ENCODE data around the gene ART4. TPM values are rescaled to one million over a fixed set of nuclear protein-coding genes. Genes with fewer than 3 reads are reported as not detected.

Gene ART4
- total and polyA plus RNA-seq, 4 donors, result 10.5 to 40.7 (median 22.2) TPM

DNA sequence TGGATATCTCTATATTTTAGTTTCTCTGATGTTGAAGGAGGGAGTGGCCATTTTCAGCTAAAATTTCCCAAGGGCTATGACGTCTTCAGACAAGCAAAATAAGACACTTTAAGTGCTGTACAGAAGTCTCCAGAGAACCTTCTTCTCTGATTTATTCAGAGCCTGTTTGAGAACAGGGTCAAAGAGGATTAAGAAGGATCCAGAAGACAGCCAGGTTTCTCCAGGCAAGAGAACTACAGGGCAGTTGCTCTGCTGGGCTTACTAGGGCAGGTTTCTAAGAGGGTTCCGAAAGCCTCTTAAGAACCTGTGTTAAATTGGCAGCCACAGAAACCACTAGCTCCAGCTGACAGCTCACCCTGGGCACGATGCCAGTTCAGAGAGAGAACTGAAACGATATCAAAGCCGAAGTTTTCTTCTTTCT lies 41.1 kb upstream of the ART4 start:
- H3K27ac ChIP-seq (ENCODE audit: low read depth in 1 of 2, low read length in 2 of 2), result no peak overlapping the region
- peaks cover 0 to 3% (median under 1%) of the 10 kb centered on the region in 4 donors for H3K4me1 ChIP-seq (ENCODE audit: control insufficient read depth in 4 of 4, insufficient read depth in 4 of 4, low read length in 3 of 4)
- no peaks in the 10 kb centered on the region for H3K9me3 ChIP-seq (ENCODE audit: control insufficient read depth in 4 of 4, low read length in 3 of 4)
- H3K4me3 ChIP-seq (ENCODE audit: low read depth in 1 of 3, low read length in 3 of 3), result no peak overlapping the region
- no peak for TF ChIP-seq HNF4A (conservative IDR thresholded peaks at IDR 0.05)
- no peak for TF ChIP-seq HNF4G (IDR thresholded peaks at IDR 0.05)
- TF ChIP-seq RAD21 (IDR thresholded peaks at IDR 0.05), result no peak
- no peak for TF ChIP-seq RXRA (IDR thresholded peaks at IDR 0.05)
- TF ChIP-seq FOXA2 (IDR thresholded peaks at IDR 0.05), result no peak
- TF ChIP-seq MAX (IDR thresholded peaks at IDR 0.05), result no peak
- no peak for TF ChIP-seq SP1 (IDR thresholded peaks at IDR 0.05)
- peak; percentile 22 for TF ChIP-seq YY1 (IDR thresholded peaks at IDR 0.05)
- WGBS, result 6% methylated on average over 5 of the region's 5 CpGs
- DNase-seq (ENCODE audit: low spot score), result peak; percentile 54
- no peaks in the 10 kb centered on the region for H3K36me3 ChIP-seq (ENCODE audit: control insufficient read depth in 4 of 4, insufficient read depth in 3 of 4, low read depth in 1 of 4, low read length in 3 of 4)
- H3K27me3 ChIP-seq (ENCODE audit: control insufficient read depth in 4 of 4, insufficient read depth in 4 of 4, low read length in 3 of 4), result no peaks in the 10 kb centered on the region
- H3K9ac ChIP-seq (ENCODE audit: low read depth in 1 of 2, low read length in 2 of 2), result peak overlapping the region in 1 of 2 donors; percentile 33

- DNase-seq (ENCODE audit: low spot score), result no peak
Measured at GRCh38 chr12:14883686-14884085, 40.4 kb upstream of the ART4 start.

More at GRCh38 chr12:14883686-14884085, 40.4 kb upstream of the ART4 start:
- peaks cover 0 to 3% (median under 1%) of the 10 kb centered on the region in 4 donors for H3K4me1 ChIP-seq (ENCODE audit: control insufficient read depth in 4 of 4, insufficient read depth in 4 of 4, low read length in 3 of 4)
- no peak overlapping the region for H3K9ac ChIP-seq (ENCODE audit: low read depth in 1 of 2, low read length in 2 of 2)
- H3K36me3 ChIP-seq (ENCODE audit: control insufficient read depth in 4 of 4, insufficient read depth in 3 of 4, low read depth in 1 of 4, low read length in 3 of 4), result no peaks in the 10 kb centered on the region
- H3K27me3 ChIP-seq (ENCODE audit: control insufficient read depth in 4 of 4, insufficient read depth in 4 of 4, low read length in 3 of 4), result no peaks in the 10 kb centered on the region
- no peak overlapping the region for H3K27ac ChIP-seq (ENCODE audit: low read depth in 1 of 2, low read length in 2 of 2)
- no peaks in the 10 kb centered on the region for H3K9me3 ChIP-seq (ENCODE audit: control insufficient read depth in 4 of 4, low read length in 3 of 4)
- WGBS, result 91% methylated on average over 10 of the region's 10 CpGs
- TF ChIP-seq FOXA2 (IDR thresholded peaks at IDR 0.05) (no peak), ZBTB33 (IDR thresholded peaks at IDR 0.05) (no peak), FOXA1 (IDR thresholded peaks at IDR 0.05) (no peak), RAD21 (IDR thresholded peaks at IDR 0.05) (no peak), RXRA (IDR thresholded peaks at IDR 0.05) (no peak), HNF4G (IDR thresholded peaks at IDR 0.05) (no peak), GABPA (IDR thresholded peaks at IDR 0.05 in 1 of 2, conservative IDR thresholded peaks at IDR 0.05 in 1 of 2) (no peak), TAF1 (conservative IDR thresholded peaks at IDR 0.05) (no peak), HNF4A (conservative IDR thresholded peaks at IDR 0.05) (no peak)
- TF ChIP-seq, protein P1, sequence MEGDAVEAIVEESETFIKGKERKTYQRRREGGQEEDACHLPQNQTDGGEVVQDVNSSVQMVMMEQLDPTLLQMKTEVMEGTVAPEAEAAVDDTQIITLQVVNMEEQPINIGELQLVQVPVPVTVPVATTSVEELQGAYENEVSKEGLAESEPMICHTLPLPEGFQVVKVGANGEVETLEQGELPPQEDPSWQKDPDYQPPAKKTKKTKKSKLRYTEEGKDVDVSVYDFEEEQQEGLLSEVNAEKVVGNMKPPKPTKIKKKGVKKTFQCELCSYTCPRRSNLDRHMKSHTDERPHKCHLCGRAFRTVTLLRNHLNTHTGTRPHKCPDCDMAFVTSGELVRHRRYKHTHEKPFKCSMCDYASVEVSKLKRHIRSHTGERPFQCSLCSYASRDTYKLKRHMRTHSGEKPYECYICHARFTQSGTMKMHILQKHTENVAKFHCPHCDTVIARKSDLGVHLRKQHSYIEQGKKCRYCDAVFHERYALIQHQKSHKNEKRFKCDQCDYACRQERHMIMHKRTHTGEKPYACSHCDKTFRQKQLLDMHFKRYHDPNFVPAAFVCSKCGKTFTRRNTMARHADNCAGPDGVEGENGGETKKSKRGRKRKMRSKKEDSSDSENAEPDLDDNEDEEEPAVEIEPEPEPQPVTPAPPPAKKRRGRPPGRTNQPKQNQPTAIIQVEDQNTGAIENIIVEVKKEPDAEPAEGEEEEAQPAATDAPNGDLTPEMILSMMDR (IDR thresholded peaks at IDR 0.05; ENCODE audit: low read depth, low read length, missing input control), result no peak
- H3K4me3 ChIP-seq (ENCODE audit: low read depth in 1 of 3, low read length in 3 of 3), result no peak overlapping the region
